ENCODE measurements around the gene FAT2. TPM values are rescaled to one million over a fixed set of nuclear protein-coding genes. Genes with fewer than 3 reads are reported as not detected.
"Not testable (repeated sequence)": the region's sequence is repeated elsewhere in the genome, so short reads cannot be mapped to it uniquely, and the experiment has no call there.

FAT2 gene
- total RNA-seq, 1 experiment from 2014 or later = 0.48 TPM

GRCh38 chr5:151580239-151580638, 10.9 kb downstream of the FAT2 start:
- intact Hi-C loops (cut with micrococcal nuclease; ENCODE audit: unreplicated experiment) = no loop called here
- Histone ChIP-seq H3F3A (ENCODE audit: insufficient read depth, low read depth) (no peaks in the 10 kb centered on the region), H3K4me2 (no peak overlapping the region), H3K9me3 (ENCODE audit: insufficient read depth, low read depth) (no peaks in the 10 kb centered on the region), H4K20me1 (ENCODE audit: insufficient read depth) (no peaks in the 10 kb centered on the region), H3K79me2 (ENCODE audit: low read depth) (no peaks in the 10 kb centered on the region), H2AFZ (no peak overlapping the region), H3K4me1 (replicated peaks; ENCODE audit: insufficient read depth) (no peaks in the 10 kb centered on the region), H3K36me3 (ENCODE audit: low read depth) (no peaks in the 10 kb centered on the region), H3K4me3 (no peak overlapping the region), H3K27me3 (ENCODE audit: insufficient read depth, low read depth) (peaks cover 3% of the 10 kb centered on the region; the same call in 1 of the 2 replicates), H3K27ac (no peak overlapping the region), H3K9me2 (ENCODE audit: insufficient read depth) (no peaks in the 10 kb centered on the region)
- DNase-seq = no peak
- no TSS peak for BruUV-seq (replicated peaks)
- POLR2A ChIA-PET (ENCODE audit: unreplicated experiment) = no interaction called here
- no peak for TF ChIP-seq CTCF (conservative IDR thresholded peaks at IDR 0.05)
- CTCF ChIA-PET = no interaction called here

- H4K20me1 ChIP-seq (ENCODE audit: insufficient read depth); POLR2A ChIA-PET (ENCODE audit: unreplicated experiment); H3K4me2 ChIP-seq; H3K36me3 ChIP-seq (ENCODE audit: low read depth); H3K4me1 ChIP-seq (replicated peaks; ENCODE audit: insufficient read depth); H3K27ac ChIP-seq; H3K4me3 ChIP-seq; H3F3A ChIP-seq (ENCODE audit: insufficient read depth, low read depth); H3K79me2 ChIP-seq (ENCODE audit: low read depth); H3K27me3 ChIP-seq (ENCODE audit: insufficient read depth, low read depth); H3K9me2 ChIP-seq (ENCODE audit: insufficient read depth); CTCF ChIA-PET; H2AFZ ChIP-seq; DNase-seq; H3K9me3 ChIP-seq (ENCODE audit: insufficient read depth, low read depth); BruUV-seq (replicated peaks); intact Hi-C loops (cut with micrococcal nuclease; ENCODE audit: unreplicated experiment): not testable (repeated sequence)
These were observed 12.0 kb downstream of the FAT2 start for GRCh38 chr5:151579146-151579545.

GRCh38 chr5:151578326-151579025, 12.7 kb downstream of the FAT2 start:
- no peaks in the 10 kb centered on the region for H3K9me3 ChIP-seq (ENCODE audit: insufficient read depth, low read depth)
- ChIA-PET POLR2A (ENCODE audit: unreplicated experiment) (no interaction called here), CTCF (no interaction called here)
- no peak overlapping the region for H3K4me2 ChIP-seq
- no peaks in the 10 kb centered on the region for H3K79me2 ChIP-seq (ENCODE audit: low read depth)
- no peaks in the 10 kb centered on the region for H3K9me2 ChIP-seq (ENCODE audit: insufficient read depth)
- BruUV-seq (replicated peaks) = no TSS peak
- H3K27ac ChIP-seq = no peak overlapping the region
- TF ChIP-seq CTCF (conservative IDR thresholded peaks at IDR 0.05) (no peak), EZH2 (IDR thresholded peaks at IDR 0.05; ENCODE audit: low read depth) (no peak)
- no peak for DNase-seq
- H4K20me1 ChIP-seq (ENCODE audit: insufficient read depth) = no peaks in the 10 kb centered on the region
- H3K4me3 ChIP-seq = no peak overlapping the region
- no peaks in the 10 kb centered on the region for H3F3A ChIP-seq (ENCODE audit: insufficient read depth, low read depth)
- no peaks in the 10 kb centered on the region for H3K36me3 ChIP-seq (ENCODE audit: low read depth)
- no peak overlapping the region for H2AFZ ChIP-seq
- H3K27me3 ChIP-seq (ENCODE audit: insufficient read depth, low read depth) = peaks cover 3% of the 10 kb centered on the region; the same call in 1 of the 2 replicates
- H3K4me1 ChIP-seq (replicated peaks; ENCODE audit: insufficient read depth) = no peaks in the 10 kb centered on the region
- intact Hi-C loops (cut with micrococcal nuclease; ENCODE audit: unreplicated experiment) = no loop called here

GRCh38 chr5:151577566-151577965, 13.6 kb downstream of the FAT2 start:
- TF ChIP-seq CTCF (conservative IDR thresholded peaks at IDR 0.05) (no peak), EZH2 (IDR thresholded peaks at IDR 0.05; ENCODE audit: low read depth) (no peak)
- H4K20me1 ChIP-seq (ENCODE audit: insufficient read depth) = no peaks in the 10 kb centered on the region
- H3K4me3 ChIP-seq = no peak overlapping the region
- ChIA-PET POLR2A (ENCODE audit: unreplicated experiment) (no interaction called here), CTCF (interaction anchor here (0.7 kb wide), 1 partner anchor 84 kb away, joined by 4 read pairs; no protein-coding TSS in a partner anchor)
- H3K4me2 ChIP-seq = no peak overlapping the region
- H3K27ac ChIP-seq = no peak overlapping the region
- H3K36me3 ChIP-seq (ENCODE audit: low read depth) = no peaks in the 10 kb centered on the region
- no peaks in the 10 kb centered on the region for H3F3A ChIP-seq (ENCODE audit: insufficient read depth, low read depth)
- no peaks in the 10 kb centered on the region for H3K9me2 ChIP-seq (ENCODE audit: insufficient read depth)
- no peaks in the 10 kb centered on the region; the same call in 1 of the 2 replicates for H3K27me3 ChIP-seq (ENCODE audit: insufficient read depth, low read depth)
- intact Hi-C loops (cut with micrococcal nuclease; ENCODE audit: unreplicated experiment) = loop anchor here (1.0 kb wide), 1 partner anchor 22 kb away; no protein-coding TSS in a partner anchor
- no peaks in the 10 kb centered on the region for H3K4me1 ChIP-seq (replicated peaks; ENCODE audit: insufficient read depth)
- BruUV-seq (replicated peaks) = no TSS peak
- H3K9me3 ChIP-seq (ENCODE audit: insufficient read depth, low read depth) = no peaks in the 10 kb centered on the region
- no peaks in the 10 kb centered on the region for H3K79me2 ChIP-seq (ENCODE audit: low read depth)
- no peak overlapping the region for H2AFZ ChIP-seq
- no peak for DNase-seq

All from PC-9 (cell line).